GM21717 (cell line): ENCODE data around the gene CDCA5.

Experiments
- ATAC-seq: cut with Tn5 transposase; IDR thresholded peaks from one replicate; pipeline ENCODE4 v1.9.1; 2021; ENCODE audit warnings: mild to moderate bottlenecking, moderate library complexity; ENCODE audit not compliant: unreplicated experiment

The CDCA5 gene

DNA sequence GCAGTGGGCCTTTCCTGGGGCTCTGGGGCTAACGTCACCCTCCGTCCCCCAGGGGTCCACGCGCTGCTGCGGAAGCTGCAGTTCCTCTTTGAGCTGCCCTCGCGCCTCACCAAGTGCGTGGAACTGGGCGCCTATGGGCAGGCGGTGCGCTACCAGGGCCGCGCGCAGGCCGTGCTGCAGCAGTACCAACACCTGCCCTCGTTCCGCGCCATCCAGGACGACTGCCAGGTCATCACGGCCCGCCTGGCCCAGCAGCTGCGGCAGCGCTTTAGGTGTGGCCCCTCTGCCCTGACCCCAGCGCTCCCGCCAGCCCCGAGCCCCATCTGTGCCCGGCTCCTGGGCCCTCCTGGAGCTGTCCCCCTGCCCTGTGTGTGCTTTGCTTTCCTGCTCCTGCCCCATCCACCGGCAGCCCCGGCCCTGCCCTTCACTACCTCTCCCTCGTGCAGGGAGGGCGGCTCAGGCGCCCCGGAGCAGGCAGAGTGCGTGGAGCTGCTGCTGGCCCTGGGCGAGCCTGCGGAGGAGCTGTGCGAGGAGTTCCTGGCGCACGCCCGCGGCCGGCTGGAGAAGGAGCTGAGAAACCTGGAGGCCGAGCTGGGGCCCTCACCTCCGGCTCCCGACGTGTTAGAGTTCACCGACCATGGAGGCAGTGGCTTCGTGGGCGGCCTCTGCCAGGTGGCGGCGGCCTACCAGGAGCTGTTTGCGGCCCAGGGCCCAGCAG is 24.1 kb upstream of the CDCA5 start:
- ATAC-seq = no peak

DNA sequence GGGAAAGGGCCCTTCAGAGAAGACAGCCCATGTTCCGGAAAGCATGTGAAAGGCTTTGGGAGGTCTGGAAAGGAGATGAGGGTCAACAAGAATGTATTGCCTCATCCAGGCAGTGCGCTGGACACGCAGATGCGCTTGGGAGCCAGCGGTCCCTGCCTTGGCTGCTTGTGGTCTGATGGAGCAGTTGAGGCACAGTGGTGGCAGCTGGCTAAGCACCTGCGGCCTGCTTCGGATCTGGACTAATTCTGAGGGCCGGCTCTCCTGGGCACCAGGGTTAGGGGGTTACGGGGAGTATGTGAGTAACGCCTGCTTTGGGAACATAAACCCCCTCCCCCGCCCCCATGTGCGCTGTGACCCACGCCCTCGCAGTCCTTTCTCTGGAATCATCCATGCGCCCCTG is 23.2 kb upstream of the CDCA5 start:
- no peak for ATAC-seq

DNA sequence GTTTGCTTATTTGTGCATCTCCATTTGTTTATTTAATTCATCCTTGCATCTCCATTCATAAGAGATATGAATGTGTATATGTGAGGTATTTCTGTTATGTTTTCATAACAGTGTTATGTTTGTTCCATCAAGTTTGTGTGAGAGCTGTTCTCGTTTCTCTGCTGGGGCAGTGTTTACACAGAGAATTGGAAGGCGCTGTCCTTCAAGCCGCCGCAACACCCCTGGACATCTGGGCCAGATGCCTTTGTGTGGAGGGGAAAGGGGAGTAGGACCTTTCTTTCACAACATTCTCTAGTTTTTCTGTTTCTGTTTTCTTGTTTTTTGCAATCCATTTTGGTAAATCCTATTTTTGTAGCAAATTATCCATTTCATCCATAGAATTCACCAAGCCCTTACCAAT is 20.8 kb upstream of the CDCA5 start:
- ATAC-seq = no peak

- no peak for ATAC-seq
Observed at GRCh38 chr11:65103476-65103875, 19.6 kb upstream of the CDCA5 start.

DNA sequence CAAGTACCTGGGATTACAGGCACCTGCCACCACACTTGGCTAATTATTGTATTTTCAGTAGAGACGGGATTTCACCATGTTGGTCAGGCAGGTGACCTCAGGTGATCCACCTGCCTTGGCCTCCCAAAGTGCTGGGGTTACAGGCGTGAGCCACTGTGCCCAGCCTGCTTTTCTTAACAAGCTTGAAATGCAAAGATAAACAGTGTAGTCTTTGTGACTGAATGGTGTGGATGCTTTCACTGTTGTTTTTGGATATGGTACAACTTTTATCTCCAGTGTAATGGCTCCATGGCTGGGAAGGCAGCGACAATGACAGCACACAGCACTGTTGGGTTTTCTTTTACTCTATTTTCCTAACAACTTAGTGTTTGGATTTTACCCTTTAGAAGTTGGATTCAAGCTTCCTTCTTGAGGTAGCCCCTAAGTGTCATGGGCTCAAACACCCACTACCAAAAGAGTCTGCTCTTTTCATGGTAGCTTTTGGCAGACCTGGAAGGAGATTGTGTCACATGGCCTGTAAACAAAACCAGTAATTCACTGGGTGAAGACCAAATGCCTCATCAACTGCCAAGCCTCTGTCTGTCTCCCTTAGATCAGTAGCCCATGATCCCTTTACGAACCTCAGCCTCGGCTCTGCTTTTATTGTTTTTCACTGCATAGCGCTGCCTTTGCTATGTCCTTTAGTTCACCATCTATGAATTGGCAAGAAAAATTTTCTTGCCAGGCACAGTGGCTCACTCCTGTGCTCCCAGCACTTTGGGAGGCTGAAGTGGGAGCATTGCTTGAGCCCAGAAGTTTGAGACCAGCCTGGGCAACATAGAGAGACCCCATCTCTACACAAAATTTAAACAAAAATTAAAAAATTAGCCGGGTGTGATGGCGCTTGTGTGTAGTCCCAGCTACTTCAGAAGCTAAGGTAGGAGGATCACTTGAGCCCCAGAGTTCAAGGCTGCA is 18.6 kb upstream of the CDCA5 start:
- ATAC-seq = no peak

DNA sequence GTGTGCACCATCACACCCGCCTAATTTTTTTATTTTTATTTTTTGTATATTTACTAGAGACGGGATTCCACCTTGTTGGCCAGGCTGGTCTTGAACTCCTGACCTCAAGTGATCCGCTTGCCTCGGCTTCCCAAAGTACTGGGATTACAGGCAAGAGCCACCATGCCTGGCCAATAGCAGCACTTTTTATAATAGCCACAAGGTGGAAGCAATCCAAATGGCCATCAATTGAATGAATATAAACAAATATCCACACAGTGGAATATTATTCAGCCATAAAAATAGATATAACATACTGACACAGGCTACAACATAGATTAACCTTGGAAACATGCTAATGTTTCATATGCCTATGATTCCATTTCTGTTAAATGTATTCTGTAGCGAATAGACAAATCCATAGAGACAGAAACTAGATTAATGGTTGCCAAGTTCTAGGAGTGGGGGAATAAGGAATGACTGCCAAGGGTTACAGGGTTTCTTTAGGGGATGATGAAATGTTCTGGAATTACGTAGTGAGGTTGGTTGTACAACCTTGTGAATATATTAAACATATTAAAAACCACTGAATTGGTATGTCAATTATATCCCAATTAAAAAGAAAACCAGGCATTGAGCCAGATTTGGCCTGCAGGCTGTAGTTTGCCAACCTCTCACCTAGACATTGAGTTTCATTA is 17.0 kb upstream of the CDCA5 start:
- ATAC-seq = no peak

DNA sequence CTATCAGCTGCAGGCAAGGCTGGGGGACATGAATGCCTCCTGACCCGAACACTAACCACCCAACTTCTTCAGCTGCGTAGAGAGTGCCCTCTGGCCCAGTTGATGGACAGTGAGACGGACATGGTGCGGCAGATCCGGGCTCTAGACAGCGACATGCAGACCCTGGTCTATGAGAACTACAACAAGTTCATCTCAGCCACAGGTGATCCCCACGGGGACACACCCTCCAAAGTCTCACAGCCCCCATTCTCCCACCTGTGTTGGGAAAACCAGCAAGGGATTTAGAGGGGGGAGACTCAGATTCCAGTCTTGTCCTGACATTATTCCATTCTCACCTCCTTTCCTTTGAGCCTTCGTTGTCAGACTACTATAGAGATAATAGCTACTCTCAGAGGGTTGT is 13.1 kb upstream of the CDCA5 start:
- no peak for ATAC-seq

- peak; percentile 82 for ATAC-seq
Observed at GRCh38 chr11:65095974-65096806, 12.3 kb upstream of the CDCA5 start, which contains the start of gene VPS51. VPS51 (plus strand) TSS chr11:65096214; CDS start chr11:65096251, 37 bp downstream.

- ATAC-seq = no peak
Observed at GRCh38 chr11:65095427-65095826, 11.6 kb upstream of the CDCA5 start.

DNA sequence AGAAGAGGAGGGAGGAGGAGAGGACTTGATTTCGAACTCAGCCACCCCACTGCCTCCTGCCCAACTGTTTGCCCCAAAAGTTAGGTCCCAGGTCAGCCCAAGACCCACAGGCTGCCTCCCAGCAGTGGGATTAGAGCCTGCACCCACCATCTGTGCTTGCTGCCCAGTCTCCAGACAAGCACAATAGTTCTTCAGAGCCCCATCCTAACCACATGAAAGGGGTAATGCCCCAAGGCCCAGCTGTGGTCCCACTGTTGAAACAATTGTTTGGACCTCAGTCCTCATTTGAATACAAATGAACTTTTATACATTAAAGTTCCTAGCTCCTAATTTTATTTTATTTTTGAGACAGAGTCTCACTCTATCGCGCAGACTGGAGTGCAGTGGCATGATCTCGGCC is 6.8 kb upstream of the CDCA5 start:
- no peak for ATAC-seq

GRCh38 chr11:65089621-65090020 is 5.8 kb upstream of the CDCA5 start:
- no peak for ATAC-seq

DNA sequence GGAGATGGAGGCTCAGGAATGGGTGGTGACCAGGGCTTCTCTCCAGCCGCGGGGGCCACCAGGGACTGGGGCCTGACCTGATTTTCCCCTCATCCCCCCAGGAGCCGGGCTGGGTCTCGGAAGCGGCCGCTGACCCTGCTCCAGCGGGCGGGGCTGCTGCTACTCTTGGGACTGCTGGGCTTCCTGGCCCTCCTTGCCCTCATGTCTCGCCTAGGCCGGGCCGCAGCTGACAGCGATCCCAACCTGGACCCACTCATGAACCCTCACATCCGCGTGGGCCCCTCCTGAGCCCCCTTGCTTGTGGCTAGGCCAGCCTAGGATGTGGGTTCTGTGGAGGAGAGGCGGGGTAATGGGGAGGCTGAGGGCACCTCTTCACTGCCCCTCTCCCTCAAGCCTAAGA is 4.0 kb upstream of the CDCA5 start:
- no peak for ATAC-seq

- no peak for ATAC-seq
Observed at GRCh38 chr11:65087216-65087615, 3.4 kb upstream of the CDCA5 start.

DNA sequence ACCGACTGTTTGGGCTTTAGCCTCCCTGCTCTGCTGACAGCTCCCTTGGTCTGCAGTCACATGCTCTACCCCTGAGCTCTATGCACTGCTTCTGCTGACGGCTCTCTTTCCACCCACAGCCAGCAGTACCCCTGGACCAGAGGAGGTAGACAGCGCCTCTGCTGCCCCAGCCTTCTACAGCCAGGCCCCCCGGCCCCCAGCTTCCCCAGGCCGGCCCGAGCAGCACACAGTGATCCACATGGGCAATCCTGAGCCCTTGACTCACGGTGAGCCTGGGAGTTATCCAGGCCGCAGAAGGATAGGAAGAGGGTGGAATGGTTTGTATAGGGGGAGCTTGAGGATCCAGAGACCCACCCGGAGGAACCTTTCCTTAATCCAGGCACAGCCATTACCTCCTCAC is 3.0 kb upstream of the CDCA5 start:
- no peak for ATAC-seq

GRCh38 chr11:65085446-65085845 is 1.6 kb upstream of the CDCA5 start:
- no peak for ATAC-seq

DNA sequence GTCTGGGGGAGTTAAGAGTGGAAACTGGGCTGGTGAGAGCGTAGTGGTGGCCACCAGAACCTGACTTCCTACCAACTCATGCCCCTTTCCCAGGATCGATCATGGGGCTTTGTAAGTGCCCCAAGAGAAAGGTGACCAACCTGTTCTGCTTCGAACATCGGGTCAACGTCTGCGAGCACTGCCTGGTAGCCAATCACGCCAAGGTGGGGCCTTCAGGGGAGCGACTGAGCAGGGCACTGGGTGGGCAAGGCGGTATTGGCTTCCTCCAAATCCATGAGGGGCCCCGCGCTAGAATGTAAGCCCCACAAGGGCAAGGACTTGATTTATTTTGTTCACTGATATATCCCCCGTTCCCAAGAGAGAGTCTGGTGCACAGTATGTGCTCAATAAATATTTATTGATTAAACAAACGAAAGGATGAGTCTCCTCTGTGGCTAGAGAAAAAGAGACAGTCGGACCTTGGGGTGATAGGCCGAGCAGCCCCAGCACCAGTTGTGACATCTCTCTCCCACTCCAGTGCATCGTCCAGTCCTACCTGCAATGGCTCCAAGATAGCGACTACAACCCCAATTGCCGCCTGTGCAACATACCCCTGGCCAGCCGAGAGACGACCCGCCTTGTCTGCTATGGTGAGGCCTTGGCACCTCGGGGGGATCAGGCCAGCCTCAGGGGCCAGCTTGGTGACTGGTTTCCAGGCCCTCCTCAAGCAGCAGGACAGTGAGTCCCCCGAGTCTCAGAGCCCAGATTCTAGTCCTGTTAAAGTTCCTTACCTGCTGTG is 947 bp upstream of the CDCA5 start:
- ATAC-seq = peak; percentile 8

GRCh38 chr11:65083134-65083833 is 556 bp downstream of the CDCA5 start:
- peak; percentile 22 for ATAC-seq

GRCh38 chr11:65078786-65079342 is 5.0 kb downstream of the CDCA5 start:
- no peak for ATAC-seq

DNA sequence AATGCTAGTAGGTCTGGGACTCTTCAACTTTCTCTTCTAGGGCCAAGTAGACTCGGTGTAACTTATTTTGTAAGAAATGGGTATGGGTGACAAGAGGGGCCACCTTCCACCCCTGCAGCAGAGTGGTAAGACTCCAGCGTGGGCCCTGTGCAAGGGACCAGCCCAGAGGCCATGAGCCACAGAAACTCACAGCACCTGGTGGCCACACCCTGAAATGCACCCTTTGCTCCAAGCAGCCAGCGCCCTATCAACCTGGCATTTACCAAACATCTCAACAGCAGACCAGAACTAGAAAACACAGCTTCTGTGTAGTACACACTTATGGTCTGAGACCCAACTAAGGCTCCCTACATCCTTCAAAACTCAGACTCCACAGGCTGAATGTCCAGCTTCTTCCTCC is 5.7 kb downstream of the CDCA5 start:
- no peak for ATAC-seq
